ENCODE data around the gene FBXW7. TPM values are rescaled to one million over a fixed set of nuclear protein-coding genes. Genes with fewer than 3 reads are reported as not detected.

FBXW7 gene
- total and polyA plus RNA-seq, 2 of the 8 experiments (the other 6 are each of a cell fraction or from before 2014, with no cell fraction given) = 6.0 to 26.7 TPM

GRCh38 chr4:152415980-152416379 is 119.9 kb downstream of the FBXW7 start (continued):
- TF ChIP-seq ATF2 (IDR thresholded peaks at IDR 0.05; ENCODE audit: low read length) (no peak), TAF7 (optimal IDR thresholded peaks at IDR 0.05; ENCODE audit: borderline replicate concordance, low read depth, low read length) (no peak), NANOG (IDR thresholded peaks at IDR 0.05; ENCODE audit: insufficient read depth, low read depth, low read length, poor library complexity, severe bottlenecking) (no peak), POLR2AphosphoS5 (IDR thresholded peaks at IDR 0.05; ENCODE audit: low read depth, low read length) (no peak), RAD21 (IDR thresholded peaks at IDR 0.05 in 1 of 2, conservative IDR thresholded peaks at IDR 0.05 in 1 of 2; ENCODE audit: low read depth in 2 of 2, low read length in 2 of 2) (no peak)
